Hepatocyte (in vitro differentiated cells): ENCODE measurements around the gene NUDT17. TPM values are rescaled to one million over a fixed set of nuclear protein-coding genes. Genes with fewer than 3 reads are reported as not detected.

Experiments used
- DNase-seq: peaks from one replicate; pipeline ENCODE4 v3.0.0-alpha.2; 2016; ENCODE audit warnings: low spot score
- H2AFZ ChIP-seq: fragments of 200-600 bp; sonication (generic); 2 replicates; pipeline ENCODE4 v1.6.0; 2016; ENCODE audit warnings: antibody characterized with exemption, mild to moderate bottlenecking
- H3K27ac ChIP-seq: fragments of 200-600 bp; sonication (generic); 2 replicates; pipeline ENCODE4 v1.5.1; 2016; ENCODE audit warnings: mild to moderate bottlenecking
- H3K27me3 ChIP-seq: fragments of 200-600 bp; sonication (generic); 2 replicates; pipeline ENCODE4 v1.6.1; 2016
- H3K36me3 ChIP-seq: fragments of 200-600 bp; sonication (generic); replicated peaks from 2 replicates; pipeline ENCODE4 v1.5.1; 2016; ENCODE audit warnings: low read depth; ENCODE audit not compliant: insufficient read depth
- H3K4me1 ChIP-seq: fragments of 200-600 bp; sonication (generic); 2 replicates; pipeline ENCODE4 v1.5.1; 2016; ENCODE audit warnings: mild to moderate bottlenecking, moderate library complexity; ENCODE audit not compliant: insufficient read depth
- H3K4me2 ChIP-seq: fragments of 200-600 bp; sonication (generic); 2 replicates; pipeline ENCODE4 v1.6.0; 2016
- H3K4me3 ChIP-seq: fragments of 200-600 bp; sonication (generic); 2 replicates; pipeline ENCODE4 v1.5.1; 2016; ENCODE audit warnings: mild to moderate bottlenecking
- H3K79me2 ChIP-seq: fragments of 200-600 bp; sonication (generic); 2 replicates; pipeline ENCODE4 v1.6.0; 2017; ENCODE audit warnings: mild to moderate bottlenecking
- H3K9me2 ChIP-seq: fragments of 200-600 bp; sonication (generic); replicated peaks from 2 replicates; pipeline ENCODE4 v1.6.0; 2017; ENCODE audit warnings: mild to moderate bottlenecking; ENCODE audit not compliant: insufficient read depth
- H3K9me3 ChIP-seq: fragments of 200-600 bp; sonication (generic); 2 replicates; pipeline ENCODE4 v1.5.1; 2016; ENCODE audit warnings: low read depth, mild to moderate bottlenecking
- H4K20me1 ChIP-seq: fragments of 200-600 bp; sonication (generic); 2 replicates; pipeline ENCODE4 v1.6.0; 2016; ENCODE audit warnings: mild to moderate bottlenecking; ENCODE audit not compliant: insufficient read depth, poor library complexity, severe bottlenecking
- EZH2 ChIP-seq: fragments of 200-600 bp; sonication (generic); IDR thresholded peaks from 2 replicates; pipeline ENCODE4 v1.6.1; 2016; ENCODE audit warnings: antibody characterized with exemption, mild to moderate bottlenecking, borderline replicate concordance
- EZH2phosphoT487 ChIP-seq: fragments of 200-600 bp; sonication (generic); IDR thresholded peaks from one replicate; pipeline ENCODE4 v1.6.1; 2018; ENCODE audit warnings: antibody characterized with exemption, mild to moderate bottlenecking, low read depth, moderate library complexity; ENCODE audit not compliant: unreplicated experiment, severe bottlenecking
- WGBS: methylation state at CpG from one replicate; pipeline ENCODE4 v1.1.6; 2016; ENCODE audit warnings: low lambda C conversion rate; ENCODE audit errors: missing lambda C conversion rate; 5-methylcytosine and 5-hydroxymethylcytosine counted together
- polyA plus RNA-seq: library from polyadenylated mRNA; unstranded; fragments of >200 nt; fragmentation: Nextera tagmentation; extraction: Ambion mirVana; gene quantifications from 2 replicates; pipeline ENCODE4 v1.2.1, GENCODE V29; 2016
- total RNA-seq: library from RNA; depleted of rRNA; stranded (reverse); fragments of >200 nt; gene quantifications from 2 replicates; pipeline ENCODE4 v1.2.3, GENCODE V29; 2014
- TF ChIP-seq, protein P1 (sequence below): fragments of 200-600 bp; sonication (generic); IDR thresholded peaks from 2 replicates; pipeline ENCODE4 v1.5.1; 2016; ENCODE audit warnings: antibody characterized with exemption, mild to moderate bottlenecking; ENCODE audit not compliant: poor library complexity

The NUDT17 gene
- total and polyA plus RNA-seq, 2 experiments from 2014 or later = 1.3 to 5.2 TPM

DNA sequence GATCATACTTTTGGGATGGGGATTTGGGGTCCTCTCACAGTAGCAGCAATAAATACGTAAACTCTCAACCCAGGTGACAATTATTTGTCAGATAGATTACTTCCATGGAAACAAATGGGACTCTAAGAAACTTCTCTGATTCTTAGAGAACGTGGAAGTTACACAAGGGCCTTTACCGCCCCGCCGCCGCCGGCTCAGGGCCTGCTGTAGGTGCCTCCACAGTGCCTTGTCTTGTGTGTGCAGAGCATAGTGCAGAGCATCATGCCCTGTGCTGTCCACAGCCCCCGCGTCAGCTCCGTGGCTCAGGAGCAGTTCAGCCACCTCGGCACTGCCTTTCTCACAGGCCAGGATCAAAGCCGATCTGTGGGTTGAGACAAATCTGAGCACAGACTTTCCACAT, 29.2 kb downstream of the NUDT17 start:
- Histone ChIP-seq H3K9me2 (no peaks in the 10 kb centered on the region), H3K4me3 (no peak overlapping the region), H3K27ac (no peak overlapping the region), H3K36me3 (no peaks in the 10 kb centered on the region), H3K4me1 (peaks cover 13% of the 10 kb centered on the region), H3K4me2 (no peak overlapping the region), H3K79me2 (no peaks in the 10 kb centered on the region), H2AFZ (no peak overlapping the region), H3K9me3 (no peaks in the 10 kb centered on the region), H3K27me3 (no peaks in the 10 kb centered on the region), H4K20me1 (no peaks in the 10 kb centered on the region)
- 93% methylated on average over 12 of the region's 12 CpGs for whole genome bisulfite sequencing
- TF ChIP-seq, protein P1, sequence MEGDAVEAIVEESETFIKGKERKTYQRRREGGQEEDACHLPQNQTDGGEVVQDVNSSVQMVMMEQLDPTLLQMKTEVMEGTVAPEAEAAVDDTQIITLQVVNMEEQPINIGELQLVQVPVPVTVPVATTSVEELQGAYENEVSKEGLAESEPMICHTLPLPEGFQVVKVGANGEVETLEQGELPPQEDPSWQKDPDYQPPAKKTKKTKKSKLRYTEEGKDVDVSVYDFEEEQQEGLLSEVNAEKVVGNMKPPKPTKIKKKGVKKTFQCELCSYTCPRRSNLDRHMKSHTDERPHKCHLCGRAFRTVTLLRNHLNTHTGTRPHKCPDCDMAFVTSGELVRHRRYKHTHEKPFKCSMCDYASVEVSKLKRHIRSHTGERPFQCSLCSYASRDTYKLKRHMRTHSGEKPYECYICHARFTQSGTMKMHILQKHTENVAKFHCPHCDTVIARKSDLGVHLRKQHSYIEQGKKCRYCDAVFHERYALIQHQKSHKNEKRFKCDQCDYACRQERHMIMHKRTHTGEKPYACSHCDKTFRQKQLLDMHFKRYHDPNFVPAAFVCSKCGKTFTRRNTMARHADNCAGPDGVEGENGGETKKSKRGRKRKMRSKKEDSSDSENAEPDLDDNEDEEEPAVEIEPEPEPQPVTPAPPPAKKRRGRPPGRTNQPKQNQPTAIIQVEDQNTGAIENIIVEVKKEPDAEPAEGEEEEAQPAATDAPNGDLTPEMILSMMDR = no peak
- TF ChIP-seq EZH2phosphoT487 = no peak
- TF ChIP-seq EZH2 = no peak
- no peak for DNase-seq

DNA sequence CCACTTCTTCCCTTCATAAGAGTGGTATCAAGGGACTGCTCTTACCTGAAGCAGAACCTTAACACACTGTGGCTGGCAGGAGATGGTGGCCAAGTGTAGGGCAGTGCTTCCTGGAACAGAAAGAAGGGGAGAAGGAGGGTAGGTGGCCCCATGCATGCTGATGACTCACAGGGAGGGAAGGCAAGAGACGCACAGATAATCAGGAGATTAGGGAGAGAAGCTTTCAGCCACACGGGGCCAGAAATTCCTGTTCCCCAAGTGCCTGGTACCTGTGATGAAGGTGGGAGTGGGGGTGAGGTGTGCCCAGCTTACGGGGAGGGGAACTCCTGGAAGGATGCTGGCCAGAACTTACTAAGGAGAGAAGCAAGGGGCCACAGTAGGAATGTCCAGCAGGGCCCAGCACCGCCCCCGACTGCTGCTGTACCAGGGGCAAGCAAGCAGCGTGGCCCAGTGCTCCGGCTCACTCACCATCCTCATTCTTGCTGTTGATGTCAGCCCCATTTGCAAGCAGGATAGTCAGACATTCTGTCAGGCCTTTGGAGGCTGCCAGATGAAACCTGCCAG, 32.6 kb downstream of the NUDT17 start:
- no peak for TF ChIP-seq EZH2phosphoT487
- TF ChIP-seq EZH2 = no peak
- WGBS = 63% methylated on average over 7 of the region's 7 CpGs
- H2AFZ ChIP-seq = peak overlapping the region; percentile 22
- H3K4me2 ChIP-seq = no peak overlapping the region
- H3K4me3 ChIP-seq = no peak overlapping the region
- H3K9me3 ChIP-seq = no peaks in the 10 kb centered on the region
- peak; percentile 60 for DNase-seq
- no peaks in the 10 kb centered on the region for H3K79me2 ChIP-seq
- H3K27me3 ChIP-seq = no peaks in the 10 kb centered on the region
- peak overlapping the region; percentile 74 for H3K27ac ChIP-seq
- no peaks in the 10 kb centered on the region for H3K36me3 ChIP-seq
- peaks cover 13% of the 10 kb centered on the region for H3K4me1 ChIP-seq
- H3K9me2 ChIP-seq = no peaks in the 10 kb centered on the region
- H4K20me1 ChIP-seq = no peaks in the 10 kb centered on the region

DNA sequence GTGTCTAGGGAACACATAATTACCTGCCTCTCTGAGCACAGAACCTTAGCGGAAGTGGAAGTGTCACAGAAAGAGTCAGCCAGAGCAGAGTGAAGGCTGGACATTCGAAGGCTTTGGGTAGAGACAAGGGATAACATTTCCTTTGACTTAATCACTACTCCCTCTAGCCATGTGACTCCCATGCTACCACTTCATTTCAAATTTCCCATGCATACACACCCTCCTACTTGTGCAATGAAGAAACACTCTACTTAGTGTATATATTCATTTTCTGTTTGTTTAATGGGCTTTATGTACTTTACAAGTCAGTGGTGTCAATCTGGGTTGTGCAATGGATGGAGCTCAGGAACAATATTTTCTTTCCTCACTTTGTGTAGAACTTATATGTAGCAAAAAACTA, 33.3 kb downstream of the NUDT17 start:
- peak overlapping the region; percentile 52 for H3K27ac ChIP-seq
- no peak overlapping the region for H2AFZ ChIP-seq
- no peak overlapping the region for H3K4me2 ChIP-seq
- no peak for DNase-seq
- peaks cover 13% of the 10 kb centered on the region for H3K4me1 ChIP-seq
- peaks cover 6% of the 10 kb centered on the region for H3K27me3 ChIP-seq
- no peaks in the 10 kb centered on the region for H3K9me2 ChIP-seq
- 86% methylated on average over 2 of the region's 2 CpGs for WGBS
- no peak overlapping the region for H3K4me3 ChIP-seq
- no peaks in the 10 kb centered on the region for H4K20me1 ChIP-seq
- H3K79me2 ChIP-seq = no peaks in the 10 kb centered on the region
- TF ChIP-seq EZH2 = no peak
- TF ChIP-seq EZH2phosphoT487 = no peak
- TF ChIP-seq, protein P1 = no peak
- H3K9me3 ChIP-seq = no peaks in the 10 kb centered on the region
- H3K36me3 ChIP-seq = no peaks in the 10 kb centered on the region

DNA sequence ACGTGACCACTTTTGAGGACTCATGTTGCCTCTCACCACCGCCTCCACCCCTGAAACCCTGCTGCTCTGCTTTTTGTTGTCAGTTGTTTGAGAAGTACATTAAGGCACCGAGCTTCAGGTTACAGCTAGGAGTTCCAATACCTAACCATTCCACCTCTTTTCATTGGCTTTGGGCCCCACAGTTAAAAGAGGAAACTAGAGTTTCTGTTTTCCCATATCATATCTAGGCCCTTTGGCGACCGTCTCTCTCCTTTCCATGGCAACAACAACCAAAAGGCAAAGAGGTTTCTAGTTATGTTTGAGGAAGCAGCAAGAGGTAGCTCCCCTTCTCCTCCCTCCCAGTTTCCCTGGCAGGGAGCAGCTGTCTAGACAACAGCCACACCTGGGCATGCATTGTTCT, 34.3 kb downstream of the NUDT17 start:
- Histone ChIP-seq H3K36me3 (no peaks in the 10 kb centered on the region), H3K9me3 (no peaks in the 10 kb centered on the region), H3K79me2 (no peaks in the 10 kb centered on the region), H2AFZ (peak overlapping the region; percentile 36), H3K27ac (peak overlapping the region; percentile 52), H3K9me2 (no peaks in the 10 kb centered on the region), H3K4me1 (peaks cover 13% of the 10 kb centered on the region), H3K27me3 (peaks cover 15% of the 10 kb centered on the region), H3K4me3 (no peak overlapping the region), H4K20me1 (no peaks in the 10 kb centered on the region), H3K4me2 (no peak overlapping the region)
- TF ChIP-seq EZH2 = no peak
- TF ChIP-seq, protein P1 = no peak
- no peak for TF ChIP-seq EZH2phosphoT487
- no peak for DNase-seq
- WGBS = 37% methylated on average over 5 of the region's 5 CpGs
